Bronchial epithelial cell (primary cell): ENCODE measurements around the gene AMPD2. TPM values are rescaled to one million over a fixed set of nuclear protein-coding genes. Genes with fewer than 3 reads are reported as not detected.
A peak's percentile ranks its signal among the peaks of the same experiment; 100 is the strongest.

Experiments used
- DNase-seq: peaks from one replicate; pipeline ENCODE4 v3.0.0-alpha.2; 2010; ENCODE audit warnings: low read depth
- FAIRE-seq: peaks from 2 replicates; lab custom pipeline; 2011; peaks lifted over from hg19 to GRCh38; lab: Jason Lieb, UNC
- H3K27me3 ChIP-seq: 2 replicates; pipeline ENCODE4 v1.5.1; 2011; ENCODE audit warnings: low read length; ENCODE audit not compliant: control insufficient read depth, insufficient read depth
- H3K36me3 ChIP-seq: 2 replicates; pipeline ENCODE4 v1.5.1; 2011; ENCODE audit warnings: low read length; ENCODE audit not compliant: control insufficient read depth, insufficient read depth
- H3K4me3 ChIP-seq: 2 replicates; pipeline ENCODE4 v1.5.1; 2011; ENCODE audit warnings: mild to moderate bottlenecking, low read depth, low read length, control low read depth
- CTCF ChIP-seq: IDR thresholded peaks from 2 replicates; pipeline ENCODE4 v1.5.1; 2011; ENCODE audit warnings: mild to moderate bottlenecking, moderate library complexity, low read length, control low read depth, inconsistent platforms; ENCODE audit not compliant: insufficient read depth, severe bottlenecking
- total RNA-seq: library from RNA; depleted of rRNA; stranded (reverse); fragments of >200 nt; gene quantifications from 2 replicates; pipeline ENCODE4 v1.2.1, GENCODE V29; 2014

AMPD2 gene
- total RNA-seq, 1 donor from 2014 or later, result 21.9 TPM

GRCh38 chr1:109639063-109639840 is 19.6 kb downstream of the AMPD2 start:
- DNase-seq (no peak), FAIRE-seq (no peak)
- H3K27me3 ChIP-seq, result no peaks in the 10 kb centered on the region
- no peak overlapping the region for H3K4me3 ChIP-seq
- no peak for TF ChIP-seq CTCF
- H3K36me3 ChIP-seq, result no peaks in the 10 kb centered on the region

- no peak overlapping the region for H3K4me3 ChIP-seq
- FAIRE-seq, result no peak
- TF ChIP-seq CTCF, result no peak
- no peaks in the 10 kb centered on the region for H3K27me3 ChIP-seq
- DNase-seq, result no peak
- no peaks in the 10 kb centered on the region for H3K36me3 ChIP-seq
Observed at GRCh38 chr1:109639841-109640184, 20.2 kb downstream of the AMPD2 start.

- H3K27me3 ChIP-seq, result no peaks in the 10 kb centered on the region
- DNase-seq (peak; percentile 57), FAIRE-seq (no peak)
- H3K4me3 ChIP-seq, result no peak overlapping the region
- TF ChIP-seq CTCF, result peak; percentile 98
- H3K36me3 ChIP-seq, result no peaks in the 10 kb centered on the region
Observed at GRCh38 chr1:109640285-109640865, 20.7 kb downstream of the AMPD2 start.

- H3K4me3 ChIP-seq, result no peak overlapping the region
- TF ChIP-seq CTCF, result no peak
- DNase-seq, result no peak
- H3K36me3 ChIP-seq, result no peaks in the 10 kb centered on the region
- H3K27me3 ChIP-seq, result no peaks in the 10 kb centered on the region
- FAIRE-seq, result no peak
Observed at GRCh38 chr1:109641078-109641740, 21.6 kb downstream of the AMPD2 start.

- H3K27me3 ChIP-seq, result no peaks in the 10 kb centered on the region
- TF ChIP-seq CTCF, result no peak
- FAIRE-seq (no peak), DNase-seq (no peak)
- H3K36me3 ChIP-seq, result no peaks in the 10 kb centered on the region
- no peak overlapping the region for H3K4me3 ChIP-seq
Observed at GRCh38 chr1:109641861-109642260, 22.2 kb downstream of the AMPD2 start.
